ENCODE measurements around the gene CD80. TPM values are rescaled to one million over a fixed set of nuclear protein-coding genes. Genes with fewer than 3 reads are reported as not detected.

The CD80 gene
- total RNA-seq, 4 donors from 2014 or later, result not detected

DNA sequence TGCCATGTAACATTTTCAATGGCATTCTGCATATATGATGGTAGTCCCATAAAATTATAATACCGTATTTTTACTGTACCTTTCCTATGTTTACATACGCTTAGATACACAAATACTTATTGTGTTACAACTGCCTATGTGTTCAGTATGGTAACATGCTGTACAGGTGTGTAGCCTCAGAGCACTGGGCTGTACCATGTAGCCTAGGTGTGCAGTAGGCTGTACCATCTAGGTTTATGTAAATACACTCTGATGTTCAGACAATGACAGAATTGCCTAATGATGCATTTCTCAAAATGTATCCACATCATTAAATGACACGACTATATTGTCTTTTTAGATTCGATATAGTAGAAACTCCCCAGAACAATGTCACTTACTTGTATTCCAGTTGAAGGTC, 22.7 kb downstream of the CD80 start:
- 95% methylated on average over 4 of the region's 4 CpGs for WGBS
- Histone ChIP-seq H3K27ac (no peak overlapping the region), H3K36me3 (no peaks in the 10 kb centered on the region), H3K27me3 (no peaks in the 10 kb centered on the region), H3K4me1 (no peaks in the 10 kb centered on the region), H3K4me3 (no peak overlapping the region), H3K9me3 (no peaks in the 10 kb centered on the region)
- no peak for DNase-seq (ENCODE audit: low spot score in 2 of 2)
- TF ChIP-seq CTCF (IDR thresholded peaks at IDR 0.05) (no peak), POLR2AphosphoS5 (IDR thresholded peaks at IDR 0.05) (no peak), POLR2A (IDR thresholded peaks at IDR 0.05) (no peak), EP300 (IDR thresholded peaks at IDR 0.05) (no peak)

DNA sequence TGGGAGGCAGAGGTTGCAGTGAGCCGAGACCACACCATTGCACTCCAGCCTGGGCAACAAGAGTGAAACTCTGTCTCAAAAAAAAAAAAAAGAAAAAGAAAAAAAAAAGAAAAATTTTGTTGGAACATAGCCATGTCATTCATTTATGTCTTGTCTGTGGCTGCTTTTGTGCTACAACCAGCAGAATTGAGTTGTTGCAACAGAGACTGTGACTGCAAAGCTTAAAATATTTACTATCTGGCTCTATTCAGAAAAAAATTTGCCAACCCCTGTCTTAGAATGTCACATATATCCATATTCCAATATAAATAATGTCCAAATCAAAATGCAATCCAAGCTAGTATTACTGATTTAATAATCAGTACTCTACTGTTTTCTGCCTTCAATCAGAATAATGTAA, 25.1 kb downstream of the CD80 start:
- no peaks in the 10 kb centered on the region for H3K36me3 ChIP-seq
- WGBS, result 100% methylated on average over 1 of the region's 1 CpG
- H3K27me3 ChIP-seq, result no peaks in the 10 kb centered on the region
- no peak overlapping the region for H3K27ac ChIP-seq
- no peaks in the 10 kb centered on the region for H3K4me1 ChIP-seq
- DNase-seq (ENCODE audit: low spot score in 2 of 2), result no peak
- no peaks in the 10 kb centered on the region for H3K9me3 ChIP-seq
- no peak overlapping the region for H3K4me3 ChIP-seq
- TF ChIP-seq EP300 (IDR thresholded peaks at IDR 0.05), result no peak
- no peak for TF ChIP-seq CTCF (IDR thresholded peaks at IDR 0.05)
- no peak for TF ChIP-seq POLR2A (IDR thresholded peaks at IDR 0.05)

- 79% methylated on average over 4 of the region's 4 CpGs for WGBS
- no peak overlapping the region for H3K4me3 ChIP-seq
- no peaks in the 10 kb centered on the region for H3K27me3 ChIP-seq
- TF ChIP-seq CTCF (IDR thresholded peaks at IDR 0.05) (no peak), POLR2AphosphoS5 (IDR thresholded peaks at IDR 0.05) (no peak), POLR2A (IDR thresholded peaks at IDR 0.05) (no peak), EP300 (IDR thresholded peaks at IDR 0.05) (no peak)
- H3K9me3 ChIP-seq, result no peaks in the 10 kb centered on the region
- H3K36me3 ChIP-seq, result no peaks in the 10 kb centered on the region
- H3K27ac ChIP-seq, result no peak overlapping the region
- DNase-seq (ENCODE audit: low spot score in 2 of 2), result no peak
- no peaks in the 10 kb centered on the region for H3K4me1 ChIP-seq
These were observed 28.3 kb downstream of the CD80 start for GRCh38 chr3:119531151-119531550.

- H3K9me3 ChIP-seq, result no peaks in the 10 kb centered on the region
- no peak overlapping the region for H3K27ac ChIP-seq
- H3K27me3 ChIP-seq, result no peaks in the 10 kb centered on the region
- H3K36me3 ChIP-seq, result peaks cover 1% of the 10 kb centered on the region
- no peaks in the 10 kb centered on the region for H3K4me1 ChIP-seq
- 52% methylated on average over 2 of the region's 2 CpGs for WGBS
- H3K4me3 ChIP-seq, result no peak overlapping the region
- DNase-seq (ENCODE audit: low spot score in 2 of 2), result no peak
- TF ChIP-seq CTCF (IDR thresholded peaks at IDR 0.05) (no peak), POLR2A (IDR thresholded peaks at IDR 0.05) (no peak), EP300 (IDR thresholded peaks at IDR 0.05) (no peak), POLR2AphosphoS5 (IDR thresholded peaks at IDR 0.05) (no peak)
These were observed 29.0 kb downstream of the CD80 start for GRCh38 chr3:119530456-119530855.

DNA sequence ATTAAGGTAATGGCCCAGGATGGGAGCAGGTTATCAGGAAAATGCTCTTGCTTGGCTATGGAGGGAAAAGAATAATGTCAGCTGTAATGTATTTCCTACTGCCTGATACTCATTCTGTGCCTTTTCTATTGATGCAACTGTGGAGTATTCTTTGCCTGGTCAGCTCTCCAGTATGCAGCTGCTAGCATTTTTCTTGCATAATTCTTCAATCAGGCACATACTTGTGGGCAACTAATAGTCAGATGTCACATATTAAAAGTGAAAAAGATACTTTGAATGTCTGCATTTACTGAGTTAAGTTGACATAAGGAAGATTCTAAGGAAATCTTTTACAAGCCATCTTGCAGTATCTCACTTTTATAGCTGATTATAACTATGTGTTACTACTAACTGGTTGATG, 29.5 kb downstream of the CD80 start:
- Histone ChIP-seq H3K4me1 (no peaks in the 10 kb centered on the region), H3K27me3 (no peaks in the 10 kb centered on the region), H3K9me3 (no peaks in the 10 kb centered on the region), H3K36me3 (peaks cover 7% of the 10 kb centered on the region), H3K27ac (no peak overlapping the region), H3K4me3 (no peak overlapping the region)
- TF ChIP-seq POLR2AphosphoS5 (IDR thresholded peaks at IDR 0.05) (no peak), EP300 (IDR thresholded peaks at IDR 0.05) (no peak), POLR2A (IDR thresholded peaks at IDR 0.05) (no peak), CTCF (IDR thresholded peaks at IDR 0.05) (no peak)
- DNase-seq (ENCODE audit: low spot score in 2 of 2), result no peak
